GM21529 (cell line): ENCODE results near the gene NEDD9.

ENCODE experiments used
- ATAC-seq: cut with Tn5 transposase; IDR thresholded peaks from one replicate; pipeline ENCODE4 v1.9.1; 2021; ENCODE audit not compliant: unreplicated experiment

NEDD9 gene

DNA sequence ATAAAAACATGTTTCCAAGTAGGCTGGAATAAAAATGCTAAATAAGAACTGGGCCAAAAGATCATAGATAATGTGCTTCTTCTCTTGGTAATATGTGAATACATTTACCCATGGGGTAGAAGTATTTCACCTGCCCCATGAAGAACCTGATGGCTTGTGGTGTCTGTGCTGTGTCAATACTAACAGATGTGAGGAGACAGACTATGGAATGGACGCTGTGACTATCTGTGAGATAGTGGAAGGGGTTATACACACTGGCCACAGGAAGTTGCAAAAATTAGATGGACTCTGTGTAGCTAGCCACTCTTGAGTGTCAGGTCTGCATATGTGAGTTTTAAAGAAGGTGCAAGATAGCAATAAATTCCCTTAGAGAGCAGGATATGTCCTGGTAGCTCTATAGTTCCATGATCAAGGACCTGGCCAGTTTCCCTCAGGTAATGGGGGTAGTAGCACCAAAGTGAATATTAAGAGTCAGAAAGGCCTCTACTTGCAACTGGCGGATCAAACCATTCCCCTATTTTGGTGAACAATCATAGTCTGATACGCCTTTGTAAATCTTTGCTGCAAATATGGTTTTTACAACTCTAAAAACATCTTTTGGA, 48.6 kb downstream of the NEDD9 start:
- no peak for ATAC-seq

DNA sequence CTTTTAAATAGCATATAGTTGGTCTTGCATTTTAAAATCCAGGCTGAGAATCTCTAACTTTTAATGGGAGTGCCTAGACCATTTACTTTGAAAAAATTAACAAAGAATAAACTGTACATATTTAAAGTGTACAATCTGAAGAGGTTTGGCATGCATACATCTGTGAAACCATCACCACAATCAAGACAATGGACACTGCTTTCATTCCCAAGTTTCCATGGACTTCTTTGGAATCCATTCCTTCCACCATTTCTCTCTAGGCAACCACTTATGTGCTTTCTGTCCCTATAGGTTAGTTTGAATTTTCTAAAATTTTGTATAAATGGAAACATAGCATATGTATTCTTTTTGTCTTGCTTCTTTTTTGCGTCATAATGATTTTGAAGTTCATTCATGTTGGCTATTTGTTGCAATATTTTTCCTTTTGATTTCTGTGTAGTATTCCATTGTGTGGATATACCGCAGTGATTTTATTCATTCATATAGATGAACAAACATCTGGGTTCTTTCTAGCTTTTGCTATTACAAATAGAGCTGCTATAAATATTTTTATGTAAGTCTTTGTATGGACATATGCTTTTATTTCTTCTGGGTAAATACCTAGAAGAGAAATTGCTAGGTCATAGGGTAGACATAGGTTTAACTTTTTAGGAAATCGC, 50.9 kb downstream of the NEDD9 start:
- no peak for ATAC-seq

DNA sequence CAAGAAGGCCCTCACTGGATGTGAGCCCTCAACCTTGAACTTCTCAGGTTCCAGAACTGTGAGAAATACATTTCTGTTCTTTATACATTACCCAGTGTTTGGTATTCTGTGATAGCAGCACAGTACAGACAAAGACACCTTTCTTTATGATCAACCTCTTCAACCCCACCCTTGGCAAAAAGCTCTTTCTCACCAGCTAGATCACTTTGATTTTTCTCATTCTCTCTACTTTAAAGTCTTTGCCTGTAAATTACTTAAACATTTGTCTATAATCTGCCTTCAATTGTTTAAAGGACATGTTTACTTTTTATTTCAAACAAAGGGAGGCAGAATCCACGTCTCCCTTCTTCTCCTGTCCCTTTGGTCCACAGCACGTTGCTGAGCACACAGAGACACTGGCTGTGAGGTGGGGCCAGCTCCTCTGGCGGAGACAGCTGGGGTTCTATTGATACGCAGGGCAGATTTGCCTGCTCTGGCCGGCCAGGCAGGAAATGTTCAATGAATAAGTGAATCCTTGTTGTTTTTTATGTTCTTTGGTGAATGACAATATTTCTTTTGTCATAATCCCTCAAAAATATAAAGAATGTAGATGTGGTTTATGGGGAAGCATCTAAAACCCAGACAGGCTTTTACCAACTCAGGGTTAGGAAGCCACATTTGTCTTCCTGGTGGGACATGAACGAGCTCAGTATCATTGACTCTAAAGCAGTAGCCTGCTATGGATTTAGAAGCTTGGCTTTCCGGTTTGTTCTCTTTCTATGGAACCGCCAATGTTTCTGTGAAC, 52.9 kb downstream of the NEDD9 start:
- ATAC-seq, result no peak

DNA sequence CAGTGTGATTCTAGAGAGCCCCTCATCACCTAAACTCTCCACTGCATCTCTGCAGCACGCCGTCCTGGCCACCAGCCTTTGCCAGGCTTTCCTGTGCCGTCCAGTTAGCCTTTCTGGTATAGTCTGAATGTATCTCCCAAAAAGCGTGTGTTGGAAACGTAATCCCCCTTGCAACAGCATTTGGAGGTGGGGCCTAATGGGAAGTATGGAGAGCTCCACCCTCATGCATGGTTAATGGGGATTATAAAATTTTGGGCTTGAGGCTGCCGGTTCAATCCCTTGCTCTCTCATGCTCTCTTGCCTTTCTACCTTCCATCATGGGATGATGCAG, 53.4 kb downstream of the NEDD9 start:
- no peak for ATAC-seq

DNA sequence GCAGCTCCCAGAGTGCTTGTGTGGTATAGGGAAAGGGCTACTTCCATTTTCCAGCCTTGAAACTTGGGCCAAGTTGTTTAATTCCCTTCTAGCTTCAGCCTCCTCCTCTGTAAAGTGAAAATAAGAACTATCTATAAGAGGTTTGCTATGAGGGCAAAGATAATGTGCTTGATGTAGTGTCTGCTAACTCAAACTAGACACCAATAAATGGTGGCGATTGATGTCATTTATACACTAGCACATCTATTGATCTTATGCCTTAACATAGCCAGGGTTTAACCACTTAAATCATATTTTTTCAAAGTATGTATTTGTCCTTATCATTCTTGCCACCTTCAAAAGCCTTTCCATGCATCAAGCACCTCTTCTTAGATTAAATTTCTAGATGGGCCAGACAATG, 55.2 kb downstream of the NEDD9 start:
- no peak for ATAC-seq

DNA sequence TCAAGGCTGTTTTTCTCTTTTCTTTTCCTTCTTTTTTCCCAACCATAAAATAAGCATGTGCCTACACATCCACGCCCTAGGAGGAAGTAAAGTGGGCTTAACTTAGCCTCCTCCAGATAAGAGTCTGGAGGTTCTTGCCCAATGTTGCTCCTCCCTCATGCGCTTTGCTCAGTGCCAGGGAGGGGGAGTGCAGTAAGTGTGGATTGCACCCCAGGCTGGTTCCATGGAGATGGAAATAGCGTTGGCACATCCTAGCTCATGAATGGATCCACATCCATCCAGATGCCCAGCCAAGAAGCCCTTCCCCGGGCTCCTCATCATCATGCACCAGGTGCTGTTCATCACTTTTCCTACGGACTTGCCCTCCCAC, 58.2 kb downstream of the NEDD9 start:
- ATAC-seq, result no peak

DNA sequence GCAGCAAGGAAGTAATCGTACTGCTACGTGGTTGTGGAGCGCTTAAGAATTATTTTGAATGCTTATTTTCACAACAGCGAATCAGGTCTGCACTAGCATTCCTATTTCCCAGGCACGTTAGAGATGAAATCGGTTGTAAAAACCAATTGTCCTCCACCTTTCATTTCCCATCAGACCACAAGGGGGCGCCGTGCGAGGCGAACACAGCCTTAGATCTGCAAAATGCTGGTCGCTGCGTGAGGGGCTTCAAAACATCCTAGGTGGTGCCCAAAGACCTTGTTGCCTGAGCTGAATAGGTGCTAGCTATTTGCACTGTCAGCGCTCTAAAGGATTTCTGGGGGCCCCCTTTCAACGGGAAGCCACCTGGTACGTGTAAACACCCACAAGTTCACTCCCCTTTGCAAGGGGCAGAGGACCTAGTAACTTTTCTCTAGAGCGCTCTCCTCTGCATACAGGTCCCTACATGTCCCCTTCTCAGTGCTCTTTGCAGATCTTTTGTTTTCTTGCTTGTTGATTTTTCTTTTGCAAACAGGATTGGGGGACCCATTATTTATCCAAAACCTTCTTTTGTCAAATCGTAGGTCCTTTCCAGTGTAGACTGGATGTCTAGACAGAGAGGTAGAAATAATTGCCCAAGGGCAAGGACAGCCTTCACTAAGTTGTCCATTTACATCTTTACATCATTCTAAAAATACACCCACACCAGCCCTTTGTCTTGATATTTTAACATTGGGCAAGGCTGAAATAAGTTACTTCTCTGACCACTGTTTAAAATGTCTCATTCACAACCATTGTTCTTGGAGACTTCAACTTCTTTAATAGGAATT, 59.8 kb downstream of the NEDD9 start:
- ATAC-seq, result peak; percentile 63

DNA sequence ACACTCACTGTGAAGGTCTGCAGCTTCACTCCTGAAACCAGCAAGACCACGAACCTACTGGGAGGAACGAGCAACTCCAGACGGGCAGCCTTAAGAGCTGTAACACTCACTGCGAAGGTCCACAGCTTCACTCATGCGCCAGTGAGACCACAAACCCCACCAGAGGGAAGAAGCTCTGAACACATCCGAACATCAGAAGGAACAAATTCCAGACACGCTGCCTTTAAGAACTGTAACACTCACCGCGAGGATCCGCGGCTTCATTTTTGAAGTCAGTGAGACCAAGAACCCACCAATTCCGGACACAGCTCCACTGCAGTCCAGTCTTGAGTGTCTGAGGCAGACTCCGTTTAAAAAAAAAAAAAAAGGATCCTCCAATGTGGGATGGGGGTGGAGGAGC, 60.5 kb downstream of the NEDD9 start:
- ATAC-seq, result no peak

DNA sequence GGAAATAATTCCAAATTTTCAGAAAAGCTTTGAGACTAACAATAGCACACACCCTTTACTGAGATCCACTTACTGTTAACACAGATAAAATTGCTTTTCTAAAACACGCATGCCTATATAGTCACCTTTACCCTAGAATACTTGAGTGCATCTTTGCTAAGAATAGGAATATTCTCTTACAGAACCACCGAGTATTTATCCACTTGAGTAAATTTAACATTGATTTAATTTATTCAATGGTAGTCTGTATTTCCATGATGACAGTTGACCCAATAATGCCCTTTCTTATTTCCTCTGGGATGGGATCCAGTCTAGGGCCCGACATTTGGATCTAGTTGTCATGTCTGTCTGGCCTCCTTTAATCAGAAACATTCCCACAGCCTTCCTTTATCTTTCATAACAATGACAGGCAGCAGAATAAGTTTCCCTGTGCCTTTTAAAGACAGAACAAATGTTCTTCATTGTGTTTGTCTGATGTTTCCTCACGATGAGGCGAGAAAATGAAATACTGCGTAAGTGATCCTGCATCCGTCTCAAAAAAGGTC, 64.3 kb downstream of the NEDD9 start:
- ATAC-seq, result no peak

DNA sequence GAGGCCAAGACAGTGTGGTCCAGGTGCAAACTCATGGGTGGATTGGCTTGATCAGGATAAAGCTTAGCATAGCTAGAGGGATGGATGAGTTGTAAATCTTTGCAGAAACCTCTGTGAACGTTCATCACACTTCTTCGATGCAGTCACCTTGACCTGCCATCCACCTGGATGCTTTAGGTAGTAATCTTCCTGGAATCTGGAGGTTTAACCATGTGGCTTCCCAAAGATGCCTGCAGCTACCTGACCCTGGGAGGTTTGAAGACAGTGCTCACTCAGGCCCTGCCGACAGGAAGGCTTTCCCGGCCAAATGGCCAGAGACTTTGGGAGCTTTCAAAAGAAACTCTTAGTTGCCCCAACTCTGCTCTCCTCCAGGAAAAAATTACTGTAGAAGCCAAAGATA, 65.5 kb downstream of the NEDD9 start:
- no peak for ATAC-seq

DNA sequence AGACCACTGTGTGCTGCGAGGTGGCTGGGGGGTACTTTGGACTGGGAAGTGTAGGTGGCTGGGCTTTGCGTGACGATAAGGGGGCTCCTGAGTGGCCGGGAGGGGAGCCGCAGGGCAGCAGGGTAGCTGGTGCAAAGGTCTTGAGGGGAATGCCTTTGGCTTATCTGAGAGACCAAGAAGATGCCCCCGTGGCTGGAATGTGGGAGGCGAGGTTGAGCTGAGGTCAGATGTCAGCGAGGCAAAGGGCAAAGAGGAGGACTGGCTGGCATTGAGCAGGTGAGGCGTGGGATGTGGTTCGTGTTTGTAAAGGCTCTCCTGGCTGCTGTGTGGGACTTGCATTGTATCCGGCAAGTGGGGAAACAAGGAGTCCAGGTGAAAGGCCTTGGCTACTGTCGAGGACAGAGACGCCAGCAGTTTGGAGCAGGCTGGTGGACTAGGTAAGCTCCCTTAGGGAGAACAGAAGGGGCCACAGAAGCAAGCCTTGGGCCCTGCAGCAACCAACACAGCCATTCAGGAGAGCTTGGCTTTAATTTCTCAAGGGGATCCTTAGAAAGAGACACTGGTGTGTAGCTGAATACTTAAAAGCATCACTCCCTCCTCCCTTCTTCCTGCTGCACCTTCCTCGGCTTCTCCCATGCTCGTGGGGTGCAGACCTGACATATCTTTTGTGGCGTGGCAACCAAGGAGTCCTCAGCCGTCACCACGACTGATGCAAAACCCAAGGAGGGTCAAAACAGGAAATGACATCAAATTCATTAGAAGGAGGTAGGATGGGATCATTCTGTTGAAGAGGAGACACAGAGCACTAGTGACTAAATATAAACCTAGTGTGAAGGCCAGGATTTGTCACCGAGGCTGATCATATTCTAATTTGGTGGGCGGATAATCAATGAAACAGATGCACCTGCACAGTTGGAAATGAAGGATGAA, 67.5 kb downstream of the NEDD9 start:
- no peak for ATAC-seq

DNA sequence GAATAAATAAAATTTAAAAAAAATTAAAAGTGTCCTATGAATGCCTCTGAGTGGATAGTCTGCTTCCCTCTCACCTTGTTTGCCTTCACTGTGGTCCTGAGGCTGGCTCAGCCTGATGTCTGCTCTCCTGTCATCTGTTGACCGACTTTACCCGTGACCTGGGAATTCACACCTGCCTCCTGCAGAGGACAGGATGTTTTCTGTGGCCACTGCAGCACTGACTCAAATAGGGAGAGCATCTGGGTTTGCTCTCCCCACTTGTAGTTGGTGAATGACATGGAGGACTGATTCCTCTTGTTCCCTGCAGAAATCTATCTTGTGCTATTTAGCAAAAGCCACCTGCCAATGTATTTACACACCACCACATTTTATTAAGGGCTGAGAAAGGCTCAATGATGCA, 68.5 kb downstream of the NEDD9 start:
- ATAC-seq, result no peak

DNA sequence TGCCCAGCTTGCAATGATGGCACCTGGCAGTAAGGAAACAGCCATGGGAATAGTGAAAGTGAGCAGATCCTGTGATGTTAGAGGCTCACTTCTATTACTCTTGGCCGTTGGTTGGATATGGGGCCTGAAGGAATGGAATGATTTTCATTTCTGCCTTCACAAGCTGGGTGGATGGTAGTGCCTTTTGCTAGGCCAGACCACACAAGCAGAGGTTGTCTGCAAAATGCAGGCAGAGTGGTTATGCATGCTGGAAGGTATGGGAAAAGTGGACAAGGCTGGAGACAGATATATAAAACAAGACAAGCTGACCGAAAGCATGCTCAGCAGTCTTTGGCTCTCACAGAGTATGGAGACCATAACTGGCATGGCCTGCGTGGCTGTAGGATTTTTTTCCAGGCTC, 70.2 kb downstream of the NEDD9 start:
- ATAC-seq, result no peak

DNA sequence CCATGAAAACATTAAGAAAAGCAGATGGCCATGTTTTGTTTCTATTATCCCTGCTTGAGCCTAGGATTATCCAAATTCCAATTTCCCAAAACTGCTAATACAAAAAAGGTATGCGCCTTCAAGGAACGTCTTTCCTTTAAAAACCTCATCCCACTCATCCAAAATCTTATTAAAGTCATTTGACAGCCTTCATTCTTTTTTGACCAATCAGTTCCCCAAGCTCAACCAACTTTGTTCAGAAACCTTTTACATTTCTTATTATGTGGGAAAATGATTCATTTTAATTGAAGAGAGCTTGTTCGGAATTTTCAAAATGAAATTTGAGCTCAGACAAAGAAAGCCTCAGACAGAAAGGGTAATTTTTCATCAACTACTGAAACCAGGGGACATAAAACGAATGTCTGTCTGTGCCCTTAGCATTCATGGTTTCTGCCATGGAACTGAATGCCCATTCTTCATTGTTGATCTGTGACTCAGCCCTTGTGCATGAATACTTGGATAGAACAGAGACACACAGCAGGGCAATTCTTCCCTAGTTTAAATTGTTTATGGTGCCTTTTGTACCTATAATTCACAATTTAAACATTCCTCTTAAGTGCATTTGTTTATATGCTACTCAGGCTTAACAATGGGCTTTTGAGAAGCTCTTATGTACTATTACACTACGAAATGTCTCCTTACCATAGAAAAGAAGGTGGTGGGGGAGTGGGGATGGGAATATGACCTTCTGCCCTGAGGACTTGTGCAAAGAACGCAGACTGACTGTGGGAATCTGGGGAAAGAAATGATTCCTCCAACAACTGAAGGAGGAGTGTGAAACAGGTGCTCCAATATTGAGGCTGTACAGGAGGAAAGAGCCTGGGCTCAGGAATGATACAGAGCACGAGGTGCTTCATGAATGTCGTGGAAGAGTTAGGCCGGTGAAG, 71.2 kb downstream of the NEDD9 start:
- ATAC-seq, result no peak

DNA sequence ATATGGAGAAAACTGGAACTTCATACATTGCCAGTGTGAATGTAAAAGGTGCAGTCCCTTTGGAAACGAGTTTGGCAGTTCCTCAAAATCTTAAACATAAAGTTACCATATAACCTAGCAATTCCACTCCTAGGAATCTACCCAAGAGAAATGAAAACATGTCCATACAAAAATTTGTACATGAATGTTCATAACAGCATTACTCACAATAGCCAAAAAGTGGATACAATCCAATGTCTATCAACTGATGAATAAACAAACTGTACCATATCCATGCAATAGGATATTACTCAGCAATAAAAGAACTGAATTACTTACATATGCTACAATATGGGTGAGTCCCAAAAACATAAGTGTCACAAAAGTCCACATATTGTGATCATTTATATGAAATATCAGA, 72.3 kb downstream of the NEDD9 start:
- no peak for ATAC-seq

DNA sequence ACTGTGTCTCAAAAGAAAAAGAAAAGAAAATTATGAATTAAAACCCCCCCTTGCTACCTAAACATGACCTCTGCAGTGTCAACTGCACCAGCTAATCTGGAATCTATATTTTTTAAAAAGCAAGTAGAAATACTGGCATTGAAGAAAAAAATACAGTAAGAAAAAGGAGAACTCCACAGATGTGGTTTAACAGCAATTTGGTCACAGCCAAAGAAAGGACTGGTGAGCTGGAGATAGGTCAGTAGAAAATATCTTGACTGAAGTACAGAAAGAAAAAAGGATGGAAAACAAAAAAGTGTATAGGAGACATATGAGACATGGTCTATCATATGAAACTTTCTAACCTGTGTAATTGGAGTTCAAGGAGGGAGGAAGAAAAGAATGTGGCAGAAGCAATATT, 76.9 kb downstream of the NEDD9 start:
- no peak for ATAC-seq

DNA sequence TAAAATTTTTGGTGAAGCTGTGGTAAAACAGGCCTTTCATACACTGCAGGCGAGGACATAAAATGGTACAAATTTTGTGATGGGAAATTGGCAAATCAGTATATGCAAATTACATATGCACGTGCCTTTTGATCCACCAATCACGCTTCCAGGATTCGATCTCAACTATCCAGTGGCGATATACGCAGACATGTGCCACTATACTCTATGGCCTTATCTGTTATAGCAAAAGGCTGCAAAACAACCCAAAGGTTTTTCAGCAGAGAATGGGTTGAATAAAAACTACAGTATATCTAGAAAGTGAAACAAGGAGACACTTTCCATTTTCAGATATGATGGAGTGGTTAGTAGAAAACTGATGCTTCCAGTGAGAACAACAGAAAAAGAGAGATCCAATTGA, 79.0 kb downstream of the NEDD9 start:
- no peak for ATAC-seq

DNA sequence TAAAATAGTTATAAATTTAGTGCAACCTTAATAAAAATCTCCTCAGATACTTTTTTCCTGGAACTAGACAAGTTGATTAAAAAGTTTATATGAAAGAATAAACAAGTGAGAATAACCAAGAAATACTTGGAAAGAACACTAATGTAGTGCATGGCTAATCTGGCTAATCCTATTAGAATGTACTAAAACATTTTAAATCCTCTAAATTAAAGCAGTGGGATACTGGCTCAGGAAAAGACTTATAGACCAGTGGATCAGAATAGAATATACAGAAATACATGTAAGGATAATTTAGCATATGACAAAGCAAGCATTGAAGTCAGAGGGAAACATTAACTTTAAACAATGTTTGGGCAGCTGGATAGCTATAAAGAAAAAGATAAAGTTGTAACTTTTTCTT, 79.9 kb downstream of the NEDD9 start:
- no peak for ATAC-seq

DNA sequence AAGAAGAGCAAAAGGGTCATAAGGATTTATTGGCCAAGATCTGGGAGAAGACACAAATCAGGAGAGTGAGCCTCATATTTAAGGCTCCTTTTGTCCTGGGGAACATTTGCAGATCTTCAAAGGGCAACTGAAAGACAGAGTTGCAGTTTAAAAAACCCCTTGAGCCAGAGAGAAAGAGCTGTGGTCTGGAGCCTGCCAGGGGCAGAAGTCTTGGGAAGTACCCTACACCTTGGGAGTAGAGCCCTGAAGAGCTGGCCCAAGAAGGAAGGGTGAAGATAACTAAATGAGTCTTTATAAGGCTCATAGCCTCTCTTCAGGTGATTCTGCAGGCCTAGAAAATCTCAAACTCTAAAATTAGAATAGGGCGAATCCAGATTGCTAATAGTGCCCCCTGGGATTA, 81.0 kb downstream of the NEDD9 start:
- no peak for ATAC-seq
